ENCODE data around the gene APBA1. TPM values are rescaled to one million over a fixed set of nuclear protein-coding genes. Genes with fewer than 3 reads are reported as not detected.

APBA1 gene
- total and polyA plus RNA-seq, 2 of the 8 experiments (the other 6 are each of a cell fraction or from before 2014, with no cell fraction given): 0.36 to 0.60 TPM

GRCh38 chr9:69471433-69471832 is 200.7 kb downstream of the APBA1 start:
- no peak overlapping the region for H3K23ac ChIP-seq (ENCODE audit: insufficient read length)
- no peak overlapping the region for H3K4me3 ChIP-seq (ENCODE audit: extremely low read depth in 1 of 4, insufficient read depth in 2 of 4, low read depth in 3 of 4, low read length in 4 of 4)
- H3K27ac ChIP-seq (ENCODE audit: low read depth, low read length): no peak overlapping the region
- no peaks in the 10 kb centered on the region for H4K20me1 ChIP-seq (replicated peaks in 1 of 2; ENCODE audit: control insufficient read depth in 1 of 2, insufficient read depth in 2 of 2, low read length in 2 of 2)
- H3K79me1 ChIP-seq (ENCODE audit: low read depth, low read length): no peaks in the 10 kb centered on the region
- H3K9me3 ChIP-seq (ENCODE audit: insufficient read depth in 2 of 2, low read depth in 1 of 2, low read length in 1 of 2): no peaks in the 10 kb centered on the region
- H3K27me3 ChIP-seq (replicated peaks in 1 of 4; ENCODE audit: control insufficient read depth in 3 of 4, extremely low read depth in 1 of 4, insufficient read depth in 3 of 4, low read length in 3 of 4): no peaks in the 10 kb centered on the region
- H3K18ac ChIP-seq (ENCODE audit: extremely low read depth, low read length): no peak overlapping the region
- no peak overlapping the region for H4K8ac ChIP-seq (ENCODE audit: extremely low read depth, insufficient read depth, low read length)
- no peak overlapping the region for H3K14ac ChIP-seq (ENCODE audit: insufficient read length)
- ChIA-PET POLR2A (ENCODE audit: partially characterized antibody) (no interaction called here), CTCF (ENCODE audit: partially characterized antibody) (interaction anchor here (0.5 to 1.4 kb wide), 6 partner anchors 20 to 423 kb away, joined by 3 to 5 read pairs (median 4); no protein-coding TSS in a partner anchor)
- no peak overlapping the region for H2BK15ac ChIP-seq (ENCODE audit: low read length)
- no peak overlapping the region for H4K5ac ChIP-seq (ENCODE audit: insufficient read length, low read depth, low read length)
- H3K23me2 ChIP-seq (ENCODE audit: low read depth, low read length): no peaks in the 10 kb centered on the region
- H4K91ac ChIP-seq (replicated peaks; ENCODE audit: insufficient read length, low read length): no peak overlapping the region
- H2AK5ac ChIP-seq (ENCODE audit: low read depth, low read length): no peak overlapping the region
- H3K79me2 ChIP-seq (ENCODE audit: control insufficient read depth in 1 of 2, insufficient read depth in 2 of 2, low read length in 2 of 2): no peaks in the 10 kb centered on the region
- H3K4ac ChIP-seq (replicated peaks; ENCODE audit: insufficient read length, low read depth, low read length): no peak overlapping the region
- H2BK120ac ChIP-seq (replicated peaks; ENCODE audit: low read depth, low read length): no peak overlapping the region
- H2BK12ac ChIP-seq (ENCODE audit: low read depth, low read length): no peak overlapping the region
- no peak overlapping the region for H2BK20ac ChIP-seq (ENCODE audit: low read length)
- no peak overlapping the region for H2BK5ac ChIP-seq (ENCODE audit: low read depth, low read length)
- peaks cover 0 to 4% (median 0%) of the 10 kb centered on the region in 4 experiments; a peak in 1 of 7 replicates for H3K4me1 ChIP-seq (replicated peaks in 1 of 4; ENCODE audit: control insufficient read depth in 3 of 4, insufficient read depth in 4 of 4, low read length in 3 of 4)
- no peak for FAIRE-seq
- 76% methylated on average over 2 of the region's 2 CpGs; no CpG with 5 or more reads in 1 of the 2 experiments for WGBS, 2 experiments (ENCODE audit: extremely low coverage in 1 of 2, insufficient coverage in 1 of 2, insufficient read length in 1 of 2, insufficient replicate concordance in 2 of 2, low coverage in 1 of 2, low lambda C conversion rate in 2 of 2, missing lambda C conversion rate in 1 of 2)
- H3K9ac ChIP-seq (replicated peaks in 1 of 4; ENCODE audit: extremely low read depth in 1 of 4, low read depth in 3 of 4, low read length in 3 of 4): no peak overlapping the region
- peak in 1 of 2 experiments; percentile 10 for DNase-seq (ENCODE audit: low read depth in 1 of 2, low spot score in 2 of 2)
- H3K36me3 ChIP-seq (ENCODE audit: control insufficient read depth in 2 of 4, insufficient read depth in 4 of 4, low read length in 3 of 4): no peaks in the 10 kb centered on the region
- peak overlapping the region; percentile 34; the same call in 1 of the 2 replicates for H2AFZ ChIP-seq (ENCODE audit: low read length)
- no peak overlapping the region for H3K56ac ChIP-seq (replicated peaks; ENCODE audit: insufficient read length, low read depth, low read length)
- no peak overlapping the region for H3K4me2 ChIP-seq (ENCODE audit: insufficient read depth in 1 of 2, low read depth in 2 of 2, low read length in 2 of 2)
- no peak for TF ChIP-seq USF2 (IDR thresholded peaks at IDR 0.05; ENCODE audit: low read length)
- TF ChIP-seq RFX5 (IDR thresholded peaks at IDR 0.05; ENCODE audit: borderline replicate concordance, low read depth, low read length): no peak
- TF ChIP-seq NRF1 (IDR thresholded peaks at IDR 0.05; ENCODE audit: low read depth, low read length): no peak

All from H1 (cell line).